Measurements from ENCODE around the gene FRAT1. TPM values are rescaled to one million over a fixed set of nuclear protein-coding genes. Genes with fewer than 3 reads are reported as not detected.

Gene FRAT1
- total RNA-seq, 1 experiment from 2014 or later: 5.3 TPM

- peaks cover 13% of the 10 kb centered on the region for H3K36me3 ChIP-seq (ENCODE audit: control insufficient read depth, insufficient read depth, low read length)
Measured at GRCh38 chr10:97363071-97363470, 44.0 kb downstream of the FRAT1 start.

GRCh38 chr10:97365761-97366351 lies 46.8 kb downstream of the FRAT1 start:
- ATAC-seq (no peak), DNase-seq (ENCODE audit: low read depth, low spot score) (no peak)
- ChIA-PET POLR2A (no interaction called here), CTCF (interaction anchor here (0.5 kb wide), 1 partner anchor 34 kb away, joined by 8 read pairs; no protein-coding TSS in a partner anchor)
- no peaks in the 10 kb centered on the region for H3K9me3 ChIP-seq (ENCODE audit: control insufficient read depth, insufficient read depth, low read depth, low read length)
- no peaks in the 10 kb centered on the region for H3K27me3 ChIP-seq (ENCODE audit: control insufficient read depth, insufficient read depth, low read length)
- in situ Hi-C loops (cut with HindIII; ENCODE audit: low pct_unique_long_range_greater_than_20kb, low sequenced_read_pairs): no loop called here
- TF ChIP-seq, protein P1, sequence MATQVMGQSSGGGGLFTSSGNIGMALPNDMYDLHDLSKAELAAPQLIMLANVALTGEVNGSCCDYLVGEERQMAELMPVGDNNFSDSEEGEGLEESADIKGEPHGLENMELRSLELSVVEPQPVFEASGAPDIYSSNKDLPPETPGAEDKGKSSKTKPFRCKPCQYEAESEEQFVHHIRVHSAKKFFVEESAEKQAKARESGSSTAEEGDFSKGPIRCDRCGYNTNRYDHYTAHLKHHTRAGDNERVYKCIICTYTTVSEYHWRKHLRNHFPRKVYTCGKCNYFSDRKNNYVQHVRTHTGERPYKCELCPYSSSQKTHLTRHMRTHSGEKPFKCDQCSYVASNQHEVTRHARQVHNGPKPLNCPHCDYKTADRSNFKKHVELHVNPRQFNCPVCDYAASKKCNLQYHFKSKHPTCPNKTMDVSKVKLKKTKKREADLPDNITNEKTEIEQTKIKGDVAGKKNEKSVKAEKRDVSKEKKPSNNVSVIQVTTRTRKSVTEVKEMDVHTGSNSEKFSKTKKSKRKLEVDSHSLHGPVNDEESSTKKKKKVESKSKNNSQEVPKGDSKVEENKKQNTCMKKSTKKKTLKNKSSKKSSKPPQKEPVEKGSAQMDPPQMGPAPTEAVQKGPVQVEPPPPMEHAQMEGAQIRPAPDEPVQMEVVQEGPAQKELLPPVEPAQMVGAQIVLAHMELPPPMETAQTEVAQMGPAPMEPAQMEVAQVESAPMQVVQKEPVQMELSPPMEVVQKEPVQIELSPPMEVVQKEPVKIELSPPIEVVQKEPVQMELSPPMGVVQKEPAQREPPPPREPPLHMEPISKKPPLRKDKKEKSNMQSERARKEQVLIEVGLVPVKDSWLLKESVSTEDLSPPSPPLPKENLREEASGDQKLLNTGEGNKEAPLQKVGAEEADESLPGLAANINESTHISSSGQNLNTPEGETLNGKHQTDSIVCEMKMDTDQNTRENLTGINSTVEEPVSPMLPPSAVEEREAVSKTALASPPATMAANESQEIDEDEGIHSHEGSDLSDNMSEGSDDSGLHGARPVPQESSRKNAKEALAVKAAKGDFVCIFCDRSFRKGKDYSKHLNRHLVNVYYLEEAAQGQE (IDR thresholded peaks at IDR 0.05; ENCODE audit: insufficient read depth in 1 of 2, low read depth in 2 of 2, low read length in 1 of 2): no peak
- no peak for TF ChIP-seq CTCF (IDR thresholded peaks at IDR 0.05)
- no peak for TF ChIP-seq SIN3A (IDR thresholded peaks at IDR 0.05; ENCODE audit: borderline replicate concordance, insufficient read depth, low read depth, low read length)
- no peak for TF ChIP-seq POLR2AphosphoS5 (IDR thresholded peaks at IDR 0.05; ENCODE audit: low read depth, low read length)
- TF ChIP-seq TCF7L2 (IDR thresholded peaks at IDR 0.05; ENCODE audit: low read depth, low read length): no peak
- no peaks in the 10 kb centered on the region for H3K4me1 ChIP-seq (ENCODE audit: control insufficient read depth, insufficient read depth, low read length)
- BruUV-seq (replicated peaks): no TSS peak
- H3K27ac ChIP-seq (ENCODE audit: low read length): no peak overlapping the region
- H3K36me3 ChIP-seq (ENCODE audit: control insufficient read depth, insufficient read depth, low read length): peaks cover 21% of the 10 kb centered on the region
- H3K4me3 ChIP-seq (ENCODE audit: low read depth in 2 of 2, low read length in 2 of 2): no peak overlapping the region
- intact Hi-C loops (cut with micrococcal nuclease; ENCODE audit: unreplicated experiment): no loop called here

More at GRCh38 chr10:97363071-97363470, 44.0 kb downstream of the FRAT1 start:
- no peaks in the 10 kb centered on the region for H3K9me3 ChIP-seq (ENCODE audit: control insufficient read depth, insufficient read depth, low read depth, low read length)
- ATAC-seq (no peak), DNase-seq (ENCODE audit: low read depth, low spot score) (no peak)
- no peaks in the 10 kb centered on the region for H3K27me3 ChIP-seq (ENCODE audit: control insufficient read depth, insufficient read depth, low read length)
- intact Hi-C loops (cut with micrococcal nuclease; ENCODE audit: unreplicated experiment) (no loop called here), in situ Hi-C loops (cut with HindIII; ENCODE audit: low pct_unique_long_range_greater_than_20kb, low sequenced_read_pairs) (no loop called here)
- no peak overlapping the region for H3K27ac ChIP-seq (ENCODE audit: low read length)
- BruUV-seq (replicated peaks): no TSS peak
- CTCF ChIA-PET: interaction anchor here (1.0 kb wide), 1 partner anchor 85 kb away, joined by 3 read pairs; no protein-coding TSS in a partner anchor
- H3K4me3 ChIP-seq (ENCODE audit: low read depth in 2 of 2, low read length in 2 of 2): no peak overlapping the region
- H3K4me1 ChIP-seq (ENCODE audit: control insufficient read depth, insufficient read depth, low read length): no peaks in the 10 kb centered on the region
- POLR2A ChIA-PET: no interaction called here
- no peak for TF ChIP-seq POLR2AphosphoS5 (IDR thresholded peaks at IDR 0.05; ENCODE audit: low read depth, low read length)
- TF ChIP-seq, protein P1 (IDR thresholded peaks at IDR 0.05; ENCODE audit: insufficient read depth in 1 of 2, low read depth in 2 of 2, low read length in 1 of 2): no peak
- no peak for TF ChIP-seq TCF7L2 (IDR thresholded peaks at IDR 0.05; ENCODE audit: low read depth, low read length)
- TF ChIP-seq CTCF (IDR thresholded peaks at IDR 0.05): no peak
- no peak for TF ChIP-seq SIN3A (IDR thresholded peaks at IDR 0.05; ENCODE audit: borderline replicate concordance, insufficient read depth, low read depth, low read length)

All from Panc1 (cell line).